HepG2 (cell line): ENCODE measurements around the gene PFKFB4. TPM values are rescaled to one million over a fixed set of nuclear protein-coding genes. Genes with fewer than 3 reads are reported as not detected.

Source experiments
- ATAC-seq: fragments of 200-7000 bp; cut with Tn5 transposase; 3 replicates; pipeline ENCODE4 v1.9.1; 2020; ENCODE audit warnings: mild to moderate bottlenecking, moderate library complexity
- BruUV-seq: library from RNA; stranded (reverse); fragments of 400-500 nt; replicated peaks from 2 replicates; lab custom pipeline; 2021; lab: Mats Ljungman, UMichigan
- CTCF ChIA-PET: fragments of 300-600 bp; formaldehyde crosslinking; extraction: SDS; loops from one replicate; lab custom pipeline; 2021; ENCODE audit warnings: low total read pairs, inconsistent platforms, low intra/inter-chr PET ratio; lab: Yijun Ruan, JAX
- POLR2A ChIA-PET: fragments of 350-600 bp; sonication (Branson Sonifier 250); formaldehyde crosslinking; loops from one replicate; lab custom pipeline; 2020; ENCODE audit warnings: antibody characterized with exemption, inconsistent platforms; lab: Yijun Ruan, JAX
- DNase-seq: peaks from one replicate; pipeline ENCODE4 v3.0.0-alpha.2; 2015; ENCODE audit warnings: low spot score
- FAIRE-seq: peaks from 3 replicates; lab custom pipeline; 2011; peaks lifted over from hg19 to GRCh38; lab: Jason Lieb, UNC
- H2AFZ ChIP-seq: one replicate; pipeline ENCODE4 v1.6.1; 2011; ENCODE audit warnings: low read length, inconsistent platforms
- H3K27ac ChIP-seq: fragments of 300-600 bp; 3 replicates; pipeline ENCODE4 v1.8.0; 2011; ENCODE audit warnings: mixed run types, mild to moderate bottlenecking, mixed read lengths, low read length, inconsistent platforms; ENCODE audit not compliant: insufficient read depth; ENCODE audit errors: extremely low read length
- H3K27me3 ChIP-seq, 2 experiments: fragments of 200-600 bp in 1 of 2; 2 replicates in 1 of 2; 3 replicates in 1 of 2; pipeline versions ENCODE4 v1.6.0 to v1.8.0; 2011; ENCODE audit warnings: low read length in 2 of 2, mild to moderate bottlenecking in 2 of 2, moderate library complexity in 2 of 2, inconsistent platforms in 1 of 2; ENCODE audit not compliant: insufficient read depth in 2 of 2, control insufficient read depth in 1 of 2
- H3K36me3 ChIP-seq, 2 experiments: fragments of 200-600 bp in 1 of 2; replicated peaks in 1 of 2; 2 replicates in 1 of 2; 3 replicates in 1 of 2; pipeline versions ENCODE4 v1.5.1 to v1.8.0; 2011; ENCODE audit warnings: low read length in 2 of 2, inconsistent platforms in 1 of 2; ENCODE audit not compliant: insufficient read depth in 2 of 2, control insufficient read depth in 1 of 2
- H3K4me1 ChIP-seq: 2 replicates; pipeline ENCODE4 v1.5.1; 2012; ENCODE audit warnings: low read length, inconsistent platforms; ENCODE audit not compliant: insufficient read depth
- H3K4me2 ChIP-seq: 2 replicates; pipeline ENCODE4 v1.6.0; 2011; ENCODE audit warnings: low read depth, low read length, inconsistent platforms
- H3K4me3 ChIP-seq, 3 experiments: fragments of 200-600 bp in 1 of 3; sonication (generic), shearing (Covaris generic) in 1 of 3; replicated peaks in 1 of 3; 2 replicates each; pipeline ENCODE4 v1.5.1; 2011 to 2016; ENCODE audit warnings: low read length in 3 of 3, inconsistent platforms in 2 of 3, low read depth in 2 of 3, mild to moderate bottlenecking in 2 of 3, control low read depth in 1 of 3, mixed read lengths in 1 of 3; ENCODE audit not compliant: insufficient read depth in 1 of 3
- H3K79me2 ChIP-seq: one replicate; pipeline ENCODE4 v1.6.1; 2011; ENCODE audit warnings: low read length, inconsistent platforms; ENCODE audit not compliant: insufficient read depth
- H3K9ac ChIP-seq: 2 replicates; pipeline ENCODE4 v1.6.0; 2011; ENCODE audit warnings: mild to moderate bottlenecking, low read depth, low read length, inconsistent platforms; ENCODE audit not compliant: insufficient read depth
- H3K9me3 ChIP-seq: 2 replicates; pipeline ENCODE4 v1.5.1; 2012; ENCODE audit warnings: mild to moderate bottlenecking, low read length
- H4K20me1 ChIP-seq: 2 replicates; pipeline ENCODE4 v1.6.0; 2011; ENCODE audit warnings: inconsistent platforms, mild to moderate bottlenecking, low read length, moderate library complexity; ENCODE audit not compliant: insufficient read depth
- AGO1 ChIP-seq: fragments of 200-400 bp; formaldehyde crosslinking; IDR thresholded peaks from 2 replicates; pipeline ENCODE4 v1.6.1; 2017; ENCODE audit warnings: mild to moderate bottlenecking, low read depth, low read length, moderate library complexity; ENCODE audit not compliant: poor library complexity, severe bottlenecking
- AKNA ChIP-seq: sonication (generic); formaldehyde crosslinking; IDR thresholded peaks from 2 replicates; pipeline ENCODE4 v1.4.0; 2020; ENCODE audit warnings: missing genetic modification reagents, borderline replicate concordance
- CBFB ChIP-seq: sonication (generic); formaldehyde crosslinking; IDR thresholded peaks from 2 replicates; pipeline ENCODE4 v1.4.0; 2020; ENCODE audit warnings: missing genetic modification reagents
- CHD4 ChIP-seq: fragments of 200-600 bp; sonication (generic); IDR thresholded peaks from 2 replicates; pipeline ENCODE4 v1.7.0; 2017; ENCODE audit warnings: mild to moderate bottlenecking, low read length, borderline replicate concordance
- CSRNP1 ChIP-seq: sonication (generic); formaldehyde crosslinking; IDR thresholded peaks from 2 replicates; pipeline ENCODE4 v1.8.1; 2023; ENCODE audit warnings: mild to moderate bottlenecking, missing genetic modification reagents
- ETS1 ChIP-seq: sonication (generic); formaldehyde crosslinking; IDR thresholded peaks from 2 replicates; pipeline ENCODE4 v1.4.0; 2020; ENCODE audit warnings: missing genetic modification reagents
- FOXM1 ChIP-seq: sonication (generic); formaldehyde crosslinking; IDR thresholded peaks from 2 replicates; pipeline ENCODE4 v1.5.0; 2020; ENCODE audit warnings: missing genetic modification reagents
- NFRKB ChIP-seq: fragments of 450-650 bp; IDR thresholded peaks from 2 replicates; pipeline ENCODE4 v1.6.1; 2017
- SMAD9 ChIP-seq: sonication (generic); formaldehyde crosslinking; IDR thresholded peaks from 2 replicates; pipeline ENCODE4 v1.5.1; 2020; ENCODE audit warnings: mild to moderate bottlenecking, missing genetic modification reagents
- ZNF296 ChIP-seq: sonication (generic); formaldehyde crosslinking; conservative IDR thresholded peaks from 2 replicates; pipeline ENCODE4 v1.5.0; 2020; ENCODE audit warnings: mild to moderate bottlenecking, missing genetic modification reagents
- ZNF614 ChIP-seq: IDR thresholded peaks from 2 replicates; pipeline ENCODE4 v1.6.1; 2018; ENCODE audit warnings: missing biosample characterization, missing genetic modification reagents, inconsistent platforms, borderline replicate concordance
- WGBS: methylation state at CpG from one replicate; pipeline ENCODE4 v1.1.6; 2017; ENCODE audit warnings: low lambda C conversion rate; 5-methylcytosine and 5-hydroxymethylcytosine counted together
- in situ Hi-C: cut with HindIII; loops from 2 replicates; pipeline ENCODE4 v1.10.0; 2017; ENCODE audit warnings: low pct_unique_long_range_greater_than_20kb; ENCODE audit not compliant: extremely low pct_ligation_motif_present
- intact Hi-C: fragments of 100-400 bp; cut with micrococcal nuclease; formaldehyde crosslinking; loops from one replicate; pipeline ENCODE4 v1.10.0; 2022; ENCODE audit not compliant: unreplicated experiment
- polyA plus RNA-seq, 8 experiments: library from polyadenylated mRNA; depleted of rRNA in 3 of 8; stranded (reverse) in 7 of 8; unstranded in 1 of 8; fragments of >200 nt; fragmentation: Illumina TruSeq in 4 of 8; extraction: Trizol in 4 of 8; gene quantifications; 2 replicates each; pipeline versions ENCODE4 v1.2.1 to v1.2.3, GENCODE V29; 2011 to 2016; ENCODE audit warnings: low read depth in 4 of 8, missing spikeins in 1 of 8, mixed read lengths in 1 of 8; ENCODE audit not compliant: insufficient read depth in 1 of 8
- total RNA-seq, 5 experiments: library from RNA; depleted of rRNA; stranded (reverse); fragments of >200 nt; fragmentation: Illumina TruSeq; extraction: Trizol; gene quantifications; 2 replicates each; pipeline ENCODE4 v1.2.3, GENCODE V29; 2016; ENCODE audit warnings: low read depth in 1 of 5

PFKFB4 gene
- total and polyA plus RNA-seq, 2 of the 13 experiments (the other 11 are each of a cell fraction or from before 2014, with no cell fraction given) = 7.1 to 103 TPM

- Histone ChIP-seq H3K27ac (no peak overlapping the region), H3K79me2 (no peaks in the 10 kb centered on the region), H3K4me3 (no peak overlapping the region), H3K36me3 (peaks cover 37 to 76% of the 10 kb centered on the region in 2 experiments), H3K4me1 (peaks cover 17% of the 10 kb centered on the region), H3K4me2 (no peak overlapping the region), H3K27me3 (no peaks in the 10 kb centered on the region), H4K20me1 (peaks cover 6% of the 10 kb centered on the region; the same call in 1 of the 2 replicates), H3K9me3 (no peaks in the 10 kb centered on the region), H2AFZ (no peak overlapping the region), H3K9ac (no peak overlapping the region)
- in situ Hi-C loops = no loop called here
- ATAC-seq (no peak), FAIRE-seq (no peak), DNase-seq (no peak)
- no TSS peak for BruUV-seq
- WGBS = 98% methylated on average over 5 of the region's 5 CpGs
- CTCF ChIA-PET = no interaction called here
- no peak for TF ChIP-seq ZNF614 (CRISPR knock-in tag)
- TF ChIP-seq AKNA (CRISPR knock-in tag) = no peak
- TF ChIP-seq ETS1 = no peak
- no peak for TF ChIP-seq ZNF296 (CRISPR knock-in tag)
- no peak for TF ChIP-seq CBFB (CRISPR knock-in tag)
- TF ChIP-seq FOXM1 = no peak
- no peak for TF ChIP-seq NFRKB
- TF ChIP-seq AGO1 = no peak
- no peak for TF ChIP-seq CHD4
- no peak for TF ChIP-seq CSRNP1 (CRISPR knock-in tag)
- no peak for TF ChIP-seq SMAD9 (CRISPR knock-in tag)
- intact Hi-C loops = no loop called here
- POLR2A ChIA-PET = no interaction called here
These were observed 12.5 kb downstream of the PFKFB4 start for GRCh38 chr3:48544141-48544540.
